Glomerular visceral epithelial cell (primary cell): Measurements from ENCODE around the gene ABCA12.
A peak's percentile ranks its signal among the peaks of the same experiment; 100 is the strongest.

ENCODE experiments used
- DNase-seq: peaks from one replicate; pipeline ENCODE4 v3.0.0-alpha.2; 2016; ENCODE audit errors: extremely low spot score

ABCA12 gene

DNA sequence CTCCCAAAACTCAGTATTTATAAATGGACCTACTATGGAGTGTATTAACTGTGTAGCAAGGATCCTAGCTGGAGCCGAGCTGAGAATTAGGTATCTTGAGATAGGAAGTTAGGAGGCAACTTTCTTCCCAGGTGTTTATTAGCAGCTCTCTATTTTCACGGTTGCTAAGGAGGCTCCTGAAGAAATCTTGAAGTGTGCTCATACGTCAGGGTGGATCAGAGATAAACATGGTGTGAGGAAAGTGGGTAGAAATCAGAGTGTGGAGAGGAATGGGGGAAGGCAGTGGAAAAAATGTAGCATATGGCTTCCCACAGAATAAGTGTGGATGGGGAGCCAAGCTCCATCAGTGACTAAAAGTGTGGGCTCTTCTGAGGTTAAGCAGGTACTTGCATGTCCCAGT lies 104.3 kb downstream of the ABCA12 start:
- DNase-seq, result no peak

GRCh38 chr2:215032153-215032552 lies 106.3 kb downstream of the ABCA12 start:
- no peak for DNase-seq

DNA sequence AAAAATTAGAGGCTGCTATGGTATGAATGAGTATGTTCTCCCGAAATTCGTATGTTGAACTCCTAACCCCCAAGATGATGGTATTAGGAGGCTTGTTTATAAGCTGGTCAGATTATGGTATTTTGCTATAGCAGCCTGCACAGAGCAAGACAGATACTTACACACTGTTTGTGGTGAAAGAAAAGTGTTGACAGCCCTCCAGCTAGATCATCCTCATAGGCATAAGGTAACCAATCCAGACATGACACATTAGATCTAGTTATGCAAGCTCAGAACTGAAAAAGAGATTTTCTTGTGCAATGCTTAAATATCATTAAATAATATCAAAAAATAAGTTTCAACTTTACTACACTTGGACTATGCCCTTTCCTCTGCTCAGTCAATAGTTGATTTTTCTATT lies 107.1 kb downstream of the ABCA12 start:
- DNase-seq, result no peak

DNA sequence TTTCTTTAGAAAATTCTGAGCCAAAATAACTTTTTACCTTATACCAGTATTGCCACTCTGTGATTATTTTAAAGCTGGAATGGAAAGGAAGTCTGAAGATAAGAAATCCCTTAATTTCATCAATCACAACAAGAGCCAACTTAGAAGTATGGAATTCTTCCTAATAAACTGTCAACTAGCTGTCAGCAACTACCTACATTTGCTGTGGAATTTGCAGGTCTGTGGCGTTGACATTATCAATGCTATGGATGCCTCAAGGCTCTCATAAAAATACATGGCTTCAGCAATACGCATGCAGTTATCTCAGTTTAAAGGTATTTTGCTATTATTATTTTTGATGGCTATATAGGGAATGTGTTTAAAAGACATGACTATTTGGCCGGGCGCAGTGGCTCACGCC lies 108.5 kb downstream of the ABCA12 start:
- no peak for DNase-seq

DNA sequence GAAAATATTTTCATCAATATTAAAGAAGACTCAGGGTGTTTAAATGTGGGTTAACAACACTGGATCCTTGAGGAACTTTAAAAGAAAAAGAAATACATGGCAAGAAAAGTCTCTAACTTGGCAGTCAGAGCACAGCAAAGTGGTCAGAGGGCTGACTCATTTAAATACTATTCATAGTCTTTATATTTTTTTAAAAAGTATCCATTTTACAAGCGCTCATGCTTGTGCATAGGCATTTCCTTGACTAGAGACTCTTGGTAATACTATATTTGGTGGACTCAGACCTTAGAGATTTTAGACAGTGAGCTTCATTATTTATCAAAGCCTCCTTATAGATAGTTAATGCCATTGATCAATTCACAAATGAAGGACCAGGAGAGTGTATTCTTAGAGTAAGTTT lies 110.2 kb downstream of the ABCA12 start:
- DNase-seq, result peak; percentile 38

- DNase-seq, result no peak
Observed at GRCh38 chr2:215027779-215028178, 110.6 kb downstream of the ABCA12 start.

- no peak for DNase-seq
Observed at GRCh38 chr2:215022910-215023309, 115.5 kb downstream of the ABCA12 start.

DNA sequence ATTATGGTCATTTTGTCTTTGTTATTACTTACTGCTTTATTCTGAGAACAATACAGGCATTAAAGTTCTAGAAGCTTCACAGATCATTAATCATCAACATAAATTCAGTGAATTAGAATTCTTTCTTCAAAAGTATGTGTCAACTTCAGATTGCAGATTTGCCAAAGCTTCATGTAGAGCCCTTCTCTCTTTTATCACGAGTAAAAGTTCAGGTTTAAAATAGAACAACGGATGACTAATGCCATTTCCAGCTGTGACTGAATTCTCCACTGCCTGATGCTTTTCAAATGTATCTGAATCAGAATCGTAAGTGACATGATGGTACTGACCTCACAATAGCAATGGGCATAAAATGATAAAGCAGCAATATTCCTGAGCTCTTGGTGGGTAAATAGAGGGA lies 116.0 kb downstream of the ABCA12 start:
- peak; percentile 4 for DNase-seq

DNA sequence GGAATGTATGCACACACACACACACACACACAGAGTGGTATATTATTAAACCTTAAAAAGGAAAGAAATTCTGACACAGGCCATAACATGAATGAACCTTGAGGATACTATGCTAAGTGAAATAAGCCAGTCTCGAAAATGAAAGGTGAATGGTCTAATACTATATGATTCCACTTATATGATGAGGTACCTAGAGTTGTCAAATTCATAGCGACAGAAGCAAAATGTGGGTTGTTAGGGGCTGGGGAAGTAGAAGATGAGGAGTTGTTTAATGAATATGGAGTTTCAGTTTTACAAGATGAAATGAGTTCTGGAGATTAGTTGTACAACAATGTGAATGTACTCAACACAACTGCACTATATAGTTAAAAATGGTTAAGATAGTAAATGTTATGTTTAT lies 118.1 kb downstream of the ABCA12 start:
- no peak for DNase-seq

- no peak for DNase-seq
Observed at GRCh38 chr2:215019521-215020145, 118.8 kb downstream of the ABCA12 start.

GRCh38 chr2:215019085-215019484 lies 119.3 kb downstream of the ABCA12 start:
- DNase-seq, result no peak

GRCh38 chr2:215015421-215015820 lies 123.0 kb downstream of the ABCA12 start:
- DNase-seq, result no peak

DNA sequence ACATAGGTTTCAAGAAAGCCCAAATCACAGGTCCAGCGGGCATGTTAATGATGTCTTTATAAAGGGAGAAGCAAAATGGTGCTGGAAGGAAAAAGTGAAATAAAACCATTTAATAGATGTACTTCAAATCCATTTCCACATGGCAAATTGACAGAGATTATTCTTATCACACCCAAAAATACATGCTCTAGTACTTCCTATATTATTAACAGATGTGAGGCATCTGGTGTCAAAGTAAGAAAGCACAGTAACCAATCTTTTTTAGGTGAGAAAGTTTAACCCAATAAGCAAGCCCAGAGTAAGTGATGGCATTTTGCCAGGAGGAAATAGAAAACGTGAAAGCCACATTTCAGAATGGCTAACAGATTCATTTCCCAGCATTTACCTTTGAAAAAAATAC lies 128.0 kb downstream of the ABCA12 start:
- DNase-seq, result no peak

- DNase-seq, result no peak
Observed at GRCh38 chr2:215003001-215003400, 135.4 kb downstream of the ABCA12 start.

- peak; percentile 24 for DNase-seq
Observed at GRCh38 chr2:215002500-215002899, 135.9 kb downstream of the ABCA12 start.

DNA sequence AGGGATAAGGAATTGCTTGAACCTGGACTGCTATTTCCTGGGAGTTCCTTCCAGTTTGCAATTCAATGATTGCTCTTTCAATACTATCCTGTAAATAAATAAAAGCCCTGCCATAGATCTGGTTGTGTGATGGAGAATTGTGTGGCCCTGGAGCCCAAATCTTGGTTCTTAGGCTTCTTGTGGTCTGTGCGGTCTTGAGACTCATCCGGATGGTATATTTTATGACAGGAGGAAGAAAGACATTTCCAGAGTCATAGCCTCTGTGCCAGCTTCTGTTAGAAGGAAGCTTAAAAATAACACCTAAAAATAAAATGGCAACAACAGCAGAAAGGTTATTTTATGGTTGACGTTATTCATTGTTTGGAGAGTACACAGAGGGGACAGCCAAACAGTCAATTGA lies 137.7 kb downstream of the ABCA12 start:
- DNase-seq, result no peak

GRCh38 chr2:214995926-214996670 lies 142.3 kb downstream of the ABCA12 start:
- DNase-seq, result no peak

DNA sequence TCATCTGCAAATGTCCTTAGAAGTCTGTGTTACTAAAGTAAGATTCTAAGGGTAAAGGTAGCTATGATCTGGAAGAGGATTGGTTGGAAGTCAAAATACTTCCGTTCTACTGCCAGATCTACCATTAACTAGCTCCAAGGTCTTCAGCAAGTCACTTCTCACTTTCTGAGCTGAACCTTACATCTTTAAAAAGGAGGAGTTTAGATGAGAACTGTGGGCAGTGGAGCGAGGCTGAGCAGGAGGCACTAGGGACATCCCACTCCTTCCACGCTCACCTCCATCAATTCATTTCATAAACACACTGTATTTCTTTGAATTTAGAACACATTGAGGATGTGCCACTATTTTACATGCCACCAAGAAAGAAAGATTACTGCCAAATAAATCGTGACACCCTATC lies 143.0 kb downstream of the ABCA12 start:
- no peak for DNase-seq

DNA sequence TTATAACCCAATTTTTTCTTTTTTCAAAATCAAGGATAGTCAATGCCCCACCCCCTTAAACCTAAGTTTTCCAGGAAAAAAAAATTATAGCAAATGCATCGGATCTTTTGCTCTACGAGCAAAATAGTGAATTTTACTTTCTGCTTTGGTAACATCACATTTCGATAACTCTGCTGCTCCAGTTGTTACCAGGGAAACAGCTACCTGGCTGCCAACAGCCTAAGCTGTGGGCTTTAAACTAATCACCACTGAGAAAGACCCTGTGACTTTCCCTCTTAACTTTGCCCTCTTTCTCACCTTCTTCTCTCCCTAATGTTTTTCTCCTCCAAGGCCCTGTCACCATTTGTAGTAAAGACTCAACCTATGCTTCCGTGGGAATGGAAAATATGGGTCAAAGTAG lies 145.5 kb downstream of the ABCA12 start:
- DNase-seq, result no peak

GRCh38 chr2:214989187-214989586 lies 149.2 kb downstream of the ABCA12 start:
- DNase-seq, result peak; percentile 21

- no peak for DNase-seq
Observed at GRCh38 chr2:214987261-214987660, 151.2 kb downstream of the ABCA12 start.

DNA sequence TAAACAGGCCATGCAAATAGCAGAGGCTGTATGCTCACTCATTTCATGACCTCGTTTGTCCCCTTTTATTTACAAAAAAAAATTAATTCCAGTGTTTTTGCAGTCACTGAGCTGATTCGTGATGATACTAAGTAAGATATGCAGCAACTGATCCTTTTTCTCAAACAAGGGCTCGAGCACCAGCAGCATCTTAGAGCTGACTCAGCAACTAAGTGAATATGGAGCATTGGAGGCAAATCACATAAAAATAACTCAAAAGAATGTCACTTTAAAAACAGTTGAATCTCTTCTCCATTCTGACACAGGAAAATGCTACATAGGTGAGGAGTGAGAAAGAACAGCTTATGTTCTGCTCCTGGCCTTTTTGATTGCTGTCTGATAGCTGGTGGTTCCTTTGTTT lies 152.8 kb downstream of the ABCA12 start:
- DNase-seq, result no peak

- no peak for DNase-seq
Observed at GRCh38 chr2:214966420-214966819, 172.0 kb downstream of the ABCA12 start.

DNA sequence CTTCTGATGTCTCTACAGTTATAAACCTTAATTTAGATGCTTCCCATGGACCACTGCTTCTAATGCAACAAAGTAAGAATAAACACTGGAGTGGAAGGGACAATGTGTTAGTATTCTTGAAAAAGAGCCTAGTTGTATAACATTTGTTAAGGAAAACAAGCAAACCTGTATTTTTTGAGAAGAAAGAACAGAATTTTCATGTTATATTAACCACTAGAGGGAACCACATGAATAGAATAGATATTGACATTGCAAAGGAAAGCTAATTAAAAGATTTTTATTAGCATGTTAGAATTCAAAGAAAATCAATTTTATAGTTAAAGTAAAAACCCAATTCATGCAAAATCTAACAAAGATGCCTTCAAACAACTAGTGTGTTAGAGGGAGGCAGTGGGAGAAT lies 177.7 kb downstream of the ABCA12 start:
- DNase-seq, result no peak
